ENCODE measurements around the gene PACSIN2.
"Not testable (repeated sequence)": the region's sequence is repeated elsewhere in the genome, so short reads cannot be mapped to it uniquely, and the experiment has no call there.

Gene PACSIN2

GRCh38 chr22:42922374-42923191 is 92.4 kb downstream of the PACSIN2 start:
- no peak for DNase-seq

GRCh38 chr22:42920101-42920820 is 94.7 kb downstream of the PACSIN2 start:
- no peak for DNase-seq

DNA sequence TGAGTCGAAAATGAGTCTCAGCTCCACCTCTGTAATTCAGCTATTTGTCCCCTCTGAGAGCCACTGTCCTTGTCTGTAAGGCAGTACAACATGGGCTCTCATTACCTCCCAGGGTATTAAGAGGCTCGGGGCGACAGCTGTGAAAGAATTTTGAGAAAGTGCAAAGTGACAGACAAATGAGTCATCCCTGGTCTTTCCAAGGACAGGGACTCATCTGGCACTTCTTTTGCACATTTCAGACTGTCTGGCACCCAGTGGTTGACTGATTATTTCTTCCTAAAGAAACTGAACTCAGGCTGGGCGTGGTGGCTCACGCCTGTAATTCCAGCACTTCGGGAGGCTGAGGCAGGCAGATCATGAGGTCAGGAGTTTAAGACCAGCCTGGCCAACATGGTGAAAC is 95.8 kb downstream of the PACSIN2 start:
- DNase-seq, result peak; percentile 15

- DNase-seq, result no peak
Measured at GRCh38 chr22:42918500-42918899, 96.4 kb downstream of the PACSIN2 start.

DNA sequence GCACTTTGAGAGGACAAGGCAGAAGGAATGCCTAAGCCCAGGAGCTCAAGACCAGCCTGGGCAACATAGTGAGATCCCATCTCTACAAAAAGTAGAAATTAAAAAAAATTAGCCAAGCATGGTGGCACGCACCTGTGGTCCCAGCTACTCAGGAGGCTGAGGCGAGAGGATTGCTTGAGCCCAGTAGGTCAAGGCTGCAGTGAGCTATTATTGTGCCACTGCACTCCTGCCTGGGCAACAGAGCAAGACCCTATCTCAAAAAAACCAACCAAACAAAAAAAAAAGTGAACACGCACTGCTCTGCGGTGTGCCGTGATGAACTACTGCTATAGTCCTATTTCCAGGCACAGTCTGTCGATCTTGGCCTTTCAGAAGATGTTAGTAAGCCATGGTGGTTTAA is 97.6 kb downstream of the PACSIN2 start:
- not testable (repeated sequence) for DNase-seq

DNA sequence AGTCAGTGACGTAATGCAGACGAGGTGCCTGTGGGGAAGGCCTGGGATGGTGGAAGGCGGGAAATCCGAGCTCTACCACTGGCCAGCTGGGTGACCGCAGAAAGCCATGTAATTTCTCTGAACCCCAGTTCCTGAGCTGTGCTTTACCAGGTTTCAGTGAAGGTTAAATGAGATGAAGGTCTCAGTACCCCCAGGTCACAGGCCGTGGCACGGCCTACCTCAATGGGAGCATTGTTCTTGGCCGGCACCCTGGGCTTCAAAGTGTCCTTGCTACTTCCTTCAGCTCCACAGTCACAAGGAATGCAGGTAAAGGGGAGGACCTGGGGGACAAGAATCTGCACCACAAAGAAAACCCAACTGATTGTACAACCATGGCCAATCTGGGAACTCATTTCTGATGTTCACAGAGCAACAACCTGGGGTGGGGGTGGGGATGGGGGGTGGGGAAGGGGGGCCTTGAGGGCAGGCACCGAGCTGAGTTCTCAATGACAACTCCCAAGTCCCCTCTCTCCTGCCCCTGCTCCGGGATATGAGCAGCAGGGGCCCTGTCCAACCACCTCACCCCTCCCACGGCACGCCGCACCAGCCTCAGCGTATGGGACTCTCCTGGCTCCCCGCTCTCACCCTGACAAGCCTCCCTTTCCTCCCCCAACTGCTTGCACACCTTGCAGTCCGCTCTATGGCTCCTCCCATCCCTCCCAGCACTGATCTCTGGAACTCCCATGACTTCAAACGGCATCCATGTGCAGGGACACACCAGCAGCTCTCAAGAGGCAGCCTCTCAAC is 98.8 kb downstream of the PACSIN2 start:
- no peak for DNase-seq

GRCh38 chr22:42914511-42915076 is 100.4 kb downstream of the PACSIN2 start:
- DNase-seq, result no peak

GRCh38 chr22:42913874-42914510 is 101.0 kb downstream of the PACSIN2 start:
- DNase-seq, result no peak

DNA sequence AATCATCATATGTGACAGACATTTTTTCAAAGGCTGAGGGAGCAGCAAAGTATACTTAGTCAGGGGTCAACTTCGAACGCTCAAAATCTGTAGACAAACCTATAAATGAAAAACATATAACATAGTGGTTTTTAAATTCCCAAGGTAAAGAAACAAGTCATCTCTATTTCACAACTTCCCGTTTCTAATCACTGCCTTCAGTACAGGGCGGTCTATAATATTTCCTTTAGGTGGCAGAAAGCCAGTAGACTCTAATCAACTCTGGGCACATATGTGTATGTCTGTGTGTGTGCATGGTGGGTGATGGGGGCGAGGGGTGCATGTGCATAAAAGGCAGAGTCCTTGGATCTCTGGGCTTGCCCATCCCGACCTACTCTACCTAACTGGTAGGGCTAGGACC is 102.9 kb downstream of the PACSIN2 start:
- no peak for DNase-seq

DNA sequence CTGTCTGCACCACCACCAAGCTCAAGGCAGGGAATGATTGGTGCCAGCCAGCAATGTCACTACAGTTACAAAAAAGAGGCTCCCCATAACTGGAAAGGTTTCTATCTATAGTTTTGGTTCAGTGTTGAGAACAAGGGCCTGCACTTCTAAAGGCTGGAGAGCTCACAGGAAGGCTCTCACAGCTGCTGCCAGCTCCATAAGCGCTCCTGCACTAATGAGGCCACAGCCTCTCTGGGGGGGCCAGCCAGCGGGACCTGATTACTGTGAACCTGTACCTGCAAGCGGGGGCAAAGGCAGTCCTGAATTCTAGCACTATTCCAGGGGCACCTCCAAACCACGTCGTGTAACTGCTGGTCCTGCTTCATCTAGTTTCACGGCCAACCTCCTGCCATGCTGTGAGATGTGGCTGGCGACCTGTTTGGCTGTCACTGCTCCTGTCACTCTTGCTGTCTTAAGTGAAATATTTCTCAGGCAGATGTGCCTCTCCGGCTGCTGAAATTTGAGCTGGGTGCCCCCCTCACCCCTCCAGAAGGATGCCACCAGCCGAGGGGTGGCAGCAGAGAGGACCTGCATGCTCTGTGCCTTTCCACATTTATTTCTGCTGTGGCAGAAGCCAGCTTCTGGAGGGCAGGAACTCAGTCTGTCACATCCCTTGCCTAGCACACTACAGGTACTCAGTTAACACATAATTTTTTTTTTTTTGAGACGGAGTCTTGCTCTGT is 104.6 kb downstream of the PACSIN2 start:
- no peak for DNase-seq

DNA sequence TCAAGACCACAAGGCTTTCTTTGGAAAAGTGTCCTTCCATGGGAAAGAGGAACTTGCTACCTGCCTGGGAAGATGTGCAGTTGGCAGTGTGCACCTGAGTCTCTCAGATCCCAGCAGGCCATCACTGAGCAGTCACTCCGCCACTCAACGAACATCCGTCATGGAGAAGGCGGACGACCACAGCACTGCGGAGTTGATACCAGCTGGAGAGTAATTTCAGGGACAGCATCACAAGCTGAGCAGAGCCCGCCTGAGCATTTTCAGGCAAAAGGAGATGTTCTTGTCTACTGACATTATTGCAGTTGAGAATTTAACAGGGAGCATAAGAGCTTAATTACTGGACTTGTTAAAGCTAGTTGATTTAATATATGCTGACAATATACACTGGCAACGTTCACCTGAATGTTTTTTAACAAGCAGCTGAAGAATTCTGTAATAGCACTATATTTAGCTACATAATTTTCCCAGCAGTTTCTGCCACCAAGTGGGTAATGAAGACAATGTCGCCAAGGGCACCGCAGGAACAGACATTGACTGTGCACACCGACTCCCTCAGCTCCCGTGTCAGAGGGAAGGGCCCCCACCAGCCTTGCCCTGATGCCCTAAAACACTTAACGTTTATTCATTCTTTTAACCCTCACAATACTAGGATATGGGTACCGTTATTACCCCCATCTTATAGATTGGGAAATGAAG is 105.4 kb downstream of the PACSIN2 start:
- no peak for DNase-seq

DNA sequence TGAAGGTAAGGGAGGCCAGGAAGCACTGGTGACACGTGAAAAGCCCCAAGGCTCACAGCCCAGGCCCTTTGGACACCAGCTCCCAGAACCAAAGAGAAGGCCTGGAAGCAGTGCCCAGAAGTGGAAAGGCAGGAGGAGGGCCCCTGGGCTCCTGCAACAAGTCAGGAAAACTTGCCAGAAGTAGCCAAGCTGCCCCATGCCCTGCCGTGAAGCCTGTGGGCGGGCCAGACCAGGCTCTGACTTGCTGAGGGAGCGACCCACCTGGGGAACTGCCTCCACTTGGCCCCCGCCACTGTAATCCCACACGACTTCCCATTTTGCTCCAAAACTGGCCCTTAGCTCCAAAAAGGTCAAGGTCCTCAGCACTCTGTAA is 106.6 kb downstream of the PACSIN2 start:
- DNase-seq, result no peak

DNA sequence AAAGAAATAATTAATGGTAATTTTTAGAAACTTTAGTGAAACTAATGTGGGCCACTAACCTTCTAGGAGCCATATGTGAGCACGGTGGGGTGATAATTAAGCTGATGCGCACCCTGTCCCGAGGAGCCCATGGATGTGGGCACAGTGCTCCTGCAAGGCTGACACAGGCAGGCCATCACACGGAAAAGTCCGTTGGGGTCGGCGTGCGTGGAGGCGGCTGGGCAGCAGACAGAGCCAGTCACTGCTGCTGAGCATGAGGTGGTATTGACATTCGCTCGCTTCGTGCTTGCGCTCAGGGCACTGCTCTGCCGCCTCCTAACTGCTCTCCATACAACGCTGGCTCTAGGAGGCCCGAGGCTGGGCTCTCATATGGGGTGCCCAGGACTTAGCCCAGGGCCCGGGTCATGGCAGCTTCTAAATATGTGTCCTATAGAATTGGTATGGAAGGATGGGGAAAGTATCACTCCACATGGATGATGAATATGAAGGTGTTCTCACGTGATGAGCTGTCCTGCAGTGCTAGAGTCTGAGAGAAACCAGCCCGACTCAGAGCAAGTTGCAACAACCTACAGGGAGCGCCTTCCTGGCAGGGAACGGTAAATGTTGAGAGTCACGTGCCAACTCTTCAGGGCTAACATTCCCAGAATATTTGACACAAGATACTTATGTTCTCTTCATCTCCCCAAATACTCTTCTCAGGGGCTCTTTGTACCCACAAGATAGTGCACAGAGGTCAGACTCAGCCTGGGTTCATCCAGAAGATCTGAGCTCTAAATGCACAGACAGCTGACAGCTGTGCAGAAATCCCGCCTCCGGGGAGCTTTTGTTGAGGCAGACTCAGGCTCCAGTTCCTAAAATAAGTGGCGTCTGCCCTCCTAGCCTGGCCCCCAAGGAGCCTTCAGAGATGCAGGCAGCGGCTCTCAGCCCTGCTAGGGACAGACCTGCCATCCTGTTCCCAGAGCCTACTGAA is 107.3 kb downstream of the PACSIN2 start:
- DNase-seq, result no peak

GRCh38 chr22:42906605-42907348 is 108.2 kb downstream of the PACSIN2 start:
- DNase-seq, result no peak

DNA sequence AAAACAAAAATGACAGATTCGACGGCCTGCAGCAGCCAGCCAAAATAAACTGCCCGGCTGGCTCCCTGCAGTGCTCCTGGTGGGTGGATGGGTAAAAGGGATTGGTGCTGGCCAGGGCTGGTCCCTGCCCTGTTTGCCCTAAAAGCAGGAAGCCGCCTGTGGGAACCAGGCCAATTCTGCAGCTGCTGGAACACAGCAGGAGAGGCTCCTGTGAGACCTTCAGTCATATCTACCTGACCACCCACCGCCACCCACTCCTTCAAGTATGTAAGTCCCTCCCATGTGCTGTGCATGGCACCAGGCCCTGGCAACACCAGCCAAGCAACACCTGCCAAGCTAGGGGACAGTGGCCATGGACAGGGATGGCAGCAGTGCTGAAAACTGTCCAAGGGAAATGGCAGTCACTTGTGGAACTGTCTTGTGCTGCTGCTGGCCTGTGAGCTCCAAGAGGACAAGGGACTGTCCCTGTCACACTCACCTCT is 109.2 kb downstream of the PACSIN2 start:
- DNase-seq, result no peak

- no peak for DNase-seq
Measured at GRCh38 chr22:42905217-42905616, 109.7 kb downstream of the PACSIN2 start.

- DNase-seq, result no peak
Measured at GRCh38 chr22:42904050-42904449, 110.9 kb downstream of the PACSIN2 start.

GRCh38 chr22:42902875-42903510 is 112.0 kb downstream of the PACSIN2 start:
- no peak for DNase-seq
